ENCODE results near the gene TCP11L2.

TCP11L2 gene

GRCh38 chr12:106357549-106358395 is 55.2 kb downstream of the TCP11L2 start, which contains the start of gene POLR3B:
POLR3B (plus strand) TSS chr12:106357748; CDS start chr12:106357880, 132 bp downstream.
- no peaks in the 10 kb centered on the region for H3K27me3 ChIP-seq (ENCODE audit: insufficient read depth, low read length, poor library complexity)

GRCh38 chr12:106358396-106359241 is 56.1 kb downstream of the TCP11L2 start:
- H3K36me3 ChIP-seq (ENCODE audit: insufficient read depth, low read length) = no peaks in the 10 kb centered on the region
- H3K27ac ChIP-seq (ENCODE audit: low read length) = peak overlapping the region; percentile 88
- H3K79me2 ChIP-seq (ENCODE audit: insufficient read depth, low read length) = peaks cover 35% of the 10 kb centered on the region
- peak overlapping the region; percentile 70 to 93 for H3K4me3 ChIP-seq (ENCODE audit: low read depth in 1 of 2, low read length in 2 of 2)
- no peaks in the 10 kb centered on the region for H3K27me3 ChIP-seq (ENCODE audit: insufficient read depth, low read length, poor library complexity)
- H3K9me3 ChIP-seq (ENCODE audit: insufficient read depth, low read length, severe bottlenecking) = no peaks in the 10 kb centered on the region
- no peak for TF ChIP-seq CTCF (IDR thresholded peaks at IDR 0.05; ENCODE audit: borderline replicate concordance, extremely low read depth, low read length, poor library complexity, severe bottlenecking)
- TF ChIP-seq EZH2 (IDR thresholded peaks at IDR 0.05; ENCODE audit: borderline replicate concordance, low read depth, low read length, severe bottlenecking) = no peak
- ATAC-seq (ENCODE audit: insufficient read depth, low read depth) = no peak
- DNase-seq = no peak
- peak overlapping the region; percentile 79 for H2AFZ ChIP-seq (ENCODE audit: low read depth, low read length)
- H3K4me1 ChIP-seq (ENCODE audit: insufficient read depth, low read length) = peaks cover 28% of the 10 kb centered on the region
- no peaks in the 10 kb centered on the region for H4K20me1 ChIP-seq (ENCODE audit: insufficient read depth, low read length)
- peak overlapping the region; percentile 97 for H3K4me2 ChIP-seq (ENCODE audit: insufficient read depth, low read length)
- peak overlapping the region; percentile 67 for H3K9ac ChIP-seq (ENCODE audit: low read depth, low read length)

More at GRCh38 chr12:106357549-106358395, 55.2 kb downstream of the TCP11L2 start, which contains the start of gene POLR3B:
- no peaks in the 10 kb centered on the region for H3K36me3 ChIP-seq (ENCODE audit: insufficient read depth, low read length)
- H3K4me3 ChIP-seq (ENCODE audit: low read depth in 1 of 2, low read length in 2 of 2) = peak within 1 kb of the TSS; percentile 70 to 93
- H3K4me2 ChIP-seq (ENCODE audit: insufficient read depth, low read length) = peak within 1 kb of the TSS; percentile 97
- H2AFZ ChIP-seq (ENCODE audit: low read depth, low read length) = peak within 1 kb of the TSS; percentile 79
- H3K9ac ChIP-seq (ENCODE audit: low read depth, low read length) = peak within 1 kb of the TSS; percentile 67
- peaks cover 28% of the 10 kb centered on the region for H3K4me1 ChIP-seq (ENCODE audit: insufficient read depth, low read length)
- TF ChIP-seq CTCF (IDR thresholded peaks at IDR 0.05; ENCODE audit: borderline replicate concordance, extremely low read depth, low read length, poor library complexity, severe bottlenecking) (peak; percentile 90), EZH2 (IDR thresholded peaks at IDR 0.05; ENCODE audit: borderline replicate concordance, low read depth, low read length, severe bottlenecking) (no peak)
- peak within 1 kb of the TSS; percentile 88 for H3K27ac ChIP-seq (ENCODE audit: low read length)
- H3K9me3 ChIP-seq (ENCODE audit: insufficient read depth, low read length, severe bottlenecking) = no peaks in the 10 kb centered on the region
- no peaks in the 10 kb centered on the region for H4K20me1 ChIP-seq (ENCODE audit: insufficient read depth, low read length)
- peak; percentile 95 for DNase-seq
- peaks cover 32% of the 10 kb centered on the region for H3K79me2 ChIP-seq (ENCODE audit: insufficient read depth, low read length)
- ATAC-seq (ENCODE audit: insufficient read depth, low read depth) = peak; percentile 91

- H3K27me3 ChIP-seq (ENCODE audit: insufficient read depth, low read length, poor library complexity) = no peaks in the 10 kb centered on the region
- no peak for DNase-seq
- TF ChIP-seq CTCF (IDR thresholded peaks at IDR 0.05; ENCODE audit: borderline replicate concordance, extremely low read depth, low read length, poor library complexity, severe bottlenecking) (no peak), EZH2 (IDR thresholded peaks at IDR 0.05; ENCODE audit: borderline replicate concordance, low read depth, low read length, severe bottlenecking) (no peak)
- H3K9ac ChIP-seq (ENCODE audit: low read depth, low read length) = no peak overlapping the region
- no peak overlapping the region for H2AFZ ChIP-seq (ENCODE audit: low read depth, low read length)
- H3K4me1 ChIP-seq (ENCODE audit: insufficient read depth, low read length) = peaks cover 28% of the 10 kb centered on the region
- no peaks in the 10 kb centered on the region; the same call in 1 of the 2 replicates for H3K36me3 ChIP-seq (ENCODE audit: insufficient read depth, low read length)
- H3K27ac ChIP-seq (ENCODE audit: low read length) = no peak overlapping the region
- peaks cover 35% of the 10 kb centered on the region for H3K79me2 ChIP-seq (ENCODE audit: insufficient read depth, low read length)
- peak overlapping the region; percentile 31; the same call in 1 of the 2 replicates for H3K4me2 ChIP-seq (ENCODE audit: insufficient read depth, low read length)
- H4K20me1 ChIP-seq (ENCODE audit: insufficient read depth, low read length) = no peaks in the 10 kb centered on the region
- H3K9me3 ChIP-seq (ENCODE audit: insufficient read depth, low read length, severe bottlenecking) = no peaks in the 10 kb centered on the region
- no peak for ATAC-seq (ENCODE audit: insufficient read depth, low read depth)
- no peak overlapping the region for H3K4me3 ChIP-seq (ENCODE audit: low read depth in 1 of 2, low read length in 2 of 2)
Measured at GRCh38 chr12:106359646-106360399, 57.3 kb downstream of the TCP11L2 start.
